ENCODE data around the gene RNF150.
"Not testable (repeated sequence)": the region's sequence is repeated elsewhere in the genome, so short reads cannot be mapped to it uniquely, and the experiment has no call there.

RNF150 gene

GRCh38 chr4:141133146-141133998 lies at the start of gene RNF150:
RNF150 (minus strand) TSS chr4:141133469.
- DNase-seq: peak; percentile 84 to 85

- DNase-seq: no peak
These were observed 47.9 kb upstream of the RNF150 start for GRCh38 chr4:141180991-141181761.

- DNase-seq: no peak
These were observed 46.5 kb upstream of the RNF150 start for GRCh38 chr4:141179474-141180373.

- DNase-seq: no peak
These were observed 43.9 kb upstream of the RNF150 start for GRCh38 chr4:141177171-141177570.

GRCh38 chr4:141174457-141174856 lies 41.2 kb upstream of the RNF150 start:
- DNase-seq: no peak

- DNase-seq: no peak
These were observed 37.4 kb upstream of the RNF150 start for GRCh38 chr4:141170671-141171070.

- DNase-seq: no peak
These were observed 36.1 kb upstream of the RNF150 start for GRCh38 chr4:141169391-141169790.

- not testable (repeated sequence) for DNase-seq
These were observed 31.7 kb upstream of the RNF150 start for GRCh38 chr4:141165001-141165400.

GRCh38 chr4:141159027-141159426 lies 25.8 kb upstream of the RNF150 start:
- no peak for DNase-seq

GRCh38 chr4:141158219-141158618 lies 24.9 kb upstream of the RNF150 start:
- peak in 1 of 2 experiments; percentile 5 for DNase-seq

GRCh38 chr4:141155586-141155985 lies 22.3 kb upstream of the RNF150 start:
- DNase-seq: no peak

- no peak for DNase-seq
These were observed 21.5 kb upstream of the RNF150 start for GRCh38 chr4:141154725-141155124.

- no peak for DNase-seq
These were observed 20.7 kb upstream of the RNF150 start for GRCh38 chr4:141153751-141154510.

GRCh38 chr4:141144207-141144606 lies 10.9 kb upstream of the RNF150 start:
- DNase-seq: no peak

GRCh38 chr4:141142423-141142822 lies 9.2 kb upstream of the RNF150 start:
- no peak for DNase-seq

GRCh38 chr4:141140391-141141200 lies 7.3 kb upstream of the RNF150 start:
- peak; percentile 51 to 81 for DNase-seq

- no peak for DNase-seq
These were observed 1.0 kb upstream of the RNF150 start for GRCh38 chr4:141133999-141134995.

- peak in 1 of 2 experiments; percentile 22 for DNase-seq
These were observed 542 bp downstream of the RNF150 start for GRCh38 chr4:141132709-141133145.

GRCh38 chr4:141132072-141132708 lies 1.1 kb downstream of the RNF150 start:
- no peak for DNase-seq

All from NCI-H2081 (cell line).